ENCODE measurements around the gene PKN2. TPM values are rescaled to one million over a fixed set of nuclear protein-coding genes. Genes with fewer than 3 reads are reported as not detected.
A peak's percentile ranks its signal among the peaks of the same experiment; 100 is the strongest.

Gene PKN2
- total RNA-seq, 1 experiment from 2014 or later = 32.5 TPM

DNA sequence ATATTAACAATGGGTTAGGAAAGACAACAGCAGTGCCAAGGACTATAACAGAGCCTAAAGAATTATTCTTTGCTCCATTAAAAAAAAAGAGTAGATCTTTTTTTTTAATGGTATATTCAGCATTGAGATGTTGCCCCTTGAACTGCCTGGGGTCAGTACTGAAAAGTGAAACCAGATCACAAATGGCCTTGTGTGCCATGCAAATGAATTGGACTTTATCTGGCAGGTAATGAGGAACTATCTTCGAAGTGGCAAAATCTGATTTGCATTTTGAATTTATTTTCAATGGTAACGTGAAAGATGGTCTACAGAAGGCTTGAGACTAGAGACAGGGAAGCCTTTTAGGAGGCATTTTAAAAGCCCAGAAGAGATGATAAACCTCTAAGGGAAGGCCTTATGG lies 21.4 kb upstream of the PKN2 start:
- no peak overlapping the region for H2BK5ac ChIP-seq (ENCODE audit: insufficient read length, low read length)
- no peak overlapping the region for H3K56ac ChIP-seq (ENCODE audit: insufficient read length, low read depth, low read length)
- no peak overlapping the region for H4K5ac ChIP-seq (ENCODE audit: insufficient read length, low read depth, low read length)
- no peak overlapping the region for H3T11ph ChIP-seq (ENCODE audit: low read length)
- H3K27me3 ChIP-seq (ENCODE audit: insufficient read depth, low read length) = no peaks in the 10 kb centered on the region
- no peak overlapping the region for H3K4ac ChIP-seq (ENCODE audit: low read depth, low read length)
- no peaks in the 10 kb centered on the region for H3K9me3 Mint-ChIP-seq
- H3K9me3 ChIP-seq (ENCODE audit: control insufficient read depth, low read depth, low read length) = no peaks in the 10 kb centered on the region
- H3K36me3 Mint-ChIP-seq (ENCODE audit: insufficient read depth in 1 of 3, low read depth in 3 of 3) = no peaks in the 10 kb centered on the region
- H3K79me2 ChIP-seq (ENCODE audit: insufficient read depth, low read length) = no peaks in the 10 kb centered on the region
- no peaks in the 10 kb centered on the region for H4K20me1 ChIP-seq (ENCODE audit: control insufficient read depth, insufficient read depth, insufficient read length)
- no peak overlapping the region for H3K27ac ChIP-seq (ENCODE audit: insufficient read length, low read depth, low read length)
- H2BK12ac ChIP-seq (ENCODE audit: insufficient read length, low read depth, low read length) = no peak overlapping the region
- H3K9ac ChIP-seq (ENCODE audit: extremely low read depth, insufficient read length, low read length) = no peak overlapping the region
- H2BK120ac ChIP-seq (ENCODE audit: low read depth, low read length, poor library complexity, severe bottlenecking) = no peak overlapping the region
- H3K23me2 ChIP-seq (ENCODE audit: insufficient read length, low read depth, low read length, poor library complexity, severe bottlenecking) = no peaks in the 10 kb centered on the region
- WGBS (ENCODE audit: extremely low coverage, insufficient read length, low lambda C conversion rate) = no CpG with 5 or more reads among the region's 2 CpGs
- no peak overlapping the region for H3K4me3 Mint-ChIP-seq
- H2AK5ac ChIP-seq (ENCODE audit: insufficient read length, low read length) = no peak overlapping the region
- DNase-seq = no peak
- H3K27me3 Mint-ChIP-seq (ENCODE audit: low read depth) = no peaks in the 10 kb centered on the region
- H4K8ac ChIP-seq (replicated peaks; ENCODE audit: insufficient read length, low read depth, low read length) = no peak overlapping the region
- no peak overlapping the region for H3K14ac ChIP-seq (ENCODE audit: insufficient read depth, low read length)
- H2BK15ac ChIP-seq (ENCODE audit: low read depth, low read length) = no peak overlapping the region
- H4K91ac ChIP-seq (ENCODE audit: insufficient read length, low read depth, low read length) = no peak overlapping the region
- H3K27ac Mint-ChIP-seq = 0 out of 7 replicates have a peak overlapping the region, but pooled peaks of 1 of the 3 experiments have one; percentile 8
- H3K4me1 ChIP-seq (ENCODE audit: insufficient read depth, low read length) = no peaks in the 10 kb centered on the region
- H3K4me2 ChIP-seq (ENCODE audit: insufficient read depth, insufficient read length, low read length) = no peak overlapping the region
- H3K4me1 Mint-ChIP-seq = peaks cover 12 to 20% of the 10 kb centered on the region in 2 experiments
- H3K18ac ChIP-seq (ENCODE audit: insufficient read length, low read depth, low read length) = no peak overlapping the region
- no peak overlapping the region for H2AFZ ChIP-seq (ENCODE audit: low read length)
- TF ChIP-seq, protein P1, sequence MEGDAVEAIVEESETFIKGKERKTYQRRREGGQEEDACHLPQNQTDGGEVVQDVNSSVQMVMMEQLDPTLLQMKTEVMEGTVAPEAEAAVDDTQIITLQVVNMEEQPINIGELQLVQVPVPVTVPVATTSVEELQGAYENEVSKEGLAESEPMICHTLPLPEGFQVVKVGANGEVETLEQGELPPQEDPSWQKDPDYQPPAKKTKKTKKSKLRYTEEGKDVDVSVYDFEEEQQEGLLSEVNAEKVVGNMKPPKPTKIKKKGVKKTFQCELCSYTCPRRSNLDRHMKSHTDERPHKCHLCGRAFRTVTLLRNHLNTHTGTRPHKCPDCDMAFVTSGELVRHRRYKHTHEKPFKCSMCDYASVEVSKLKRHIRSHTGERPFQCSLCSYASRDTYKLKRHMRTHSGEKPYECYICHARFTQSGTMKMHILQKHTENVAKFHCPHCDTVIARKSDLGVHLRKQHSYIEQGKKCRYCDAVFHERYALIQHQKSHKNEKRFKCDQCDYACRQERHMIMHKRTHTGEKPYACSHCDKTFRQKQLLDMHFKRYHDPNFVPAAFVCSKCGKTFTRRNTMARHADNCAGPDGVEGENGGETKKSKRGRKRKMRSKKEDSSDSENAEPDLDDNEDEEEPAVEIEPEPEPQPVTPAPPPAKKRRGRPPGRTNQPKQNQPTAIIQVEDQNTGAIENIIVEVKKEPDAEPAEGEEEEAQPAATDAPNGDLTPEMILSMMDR (conservative IDR thresholded peaks at IDR 0.05) = no peak
- no peaks in the 10 kb centered on the region for H3K79me1 ChIP-seq (ENCODE audit: insufficient read depth, low read depth, low read length, poor library complexity, severe bottlenecking)
- no peak overlapping the region for H2BK20ac ChIP-seq (ENCODE audit: low read depth, low read length, poor library complexity, severe bottlenecking)
- no peak overlapping the region for H3K23ac ChIP-seq (ENCODE audit: insufficient read length, low read depth, low read length)
